Activated B cell treated with CpG ODN at 0.5 μM for 24 hours (primary cell): ENCODE measurements around the gene BBS1. TPM values are rescaled to one million over a fixed set of nuclear protein-coding genes. Genes with fewer than 3 reads are reported as not detected.

Experiments used
- ATAC-seq: fragments of 200-7000 bp; cut with Tn5 transposase; one replicate; pipeline ENCODE4 v1.10.0; 2021; ENCODE audit warnings: low read depth, mild to moderate bottlenecking, moderate library complexity
- CTCF ChIA-PET: fragments of 350-600 bp; sonication (Branson Sonifier 250); formaldehyde crosslinking; loops from one replicate; lab custom pipeline; 2021; ENCODE audit warnings: antibody characterized with exemption; lab: Charles Lee
- POLR2A ChIA-PET: fragments of 350-600 bp; sonication (Branson Sonifier 250); formaldehyde crosslinking; loops from one replicate; lab custom pipeline; 2021; ENCODE audit warnings: antibody characterized with exemption; lab: Charles Lee
- DNase-seq: peaks from one replicate; pipeline ENCODE4 v3.0.0; 2022
- H3K27ac Mint-ChIP-seq: one replicate; pipeline ENCODE4 v1.8.0; 2020; ENCODE audit warnings: mixed read lengths
- H3K27me3 Mint-ChIP-seq: one replicate; pipeline ENCODE4 v1.8.0; 2021; ENCODE audit warnings: mixed read lengths
- H3K36me3 Mint-ChIP-seq: one replicate; pipeline ENCODE4 v1.8.0; 2021; ENCODE audit warnings: low read depth, mixed read lengths
- H3K4me1 Mint-ChIP-seq: one replicate; pipeline ENCODE4 v1.8.0; 2021; ENCODE audit warnings: mixed read lengths
- H3K4me3 Mint-ChIP-seq: one replicate; pipeline ENCODE4 v1.8.0; 2020; ENCODE audit warnings: mild to moderate bottlenecking, mixed read lengths
- H3K9me3 Mint-ChIP-seq: one replicate; pipeline ENCODE4 v1.8.0; 2020; ENCODE audit warnings: mixed read lengths
- intact Hi-C: fragments of 100-400 bp; cut with micrococcal nuclease; formaldehyde crosslinking; loops from one replicate; pipeline ENCODE4 v1.15.1; 2024
- total RNA-seq: library from RNA; stranded (reverse); gene quantifications from 2 replicates; pipeline ENCODE4 v1.2.3, GENCODE V29; 2022
- TF ChIP-seq, protein P1 (sequence below): fragments of 200-600 bp; IDR thresholded peaks from one replicate; pipeline ENCODE4 v1.8.0; 2022; ENCODE audit warnings: antibody characterized with exemption, mild to moderate bottlenecking

Gene BBS1
- total RNA-seq, 1 donor from 2014 or later: 38.8 TPM

DNA sequence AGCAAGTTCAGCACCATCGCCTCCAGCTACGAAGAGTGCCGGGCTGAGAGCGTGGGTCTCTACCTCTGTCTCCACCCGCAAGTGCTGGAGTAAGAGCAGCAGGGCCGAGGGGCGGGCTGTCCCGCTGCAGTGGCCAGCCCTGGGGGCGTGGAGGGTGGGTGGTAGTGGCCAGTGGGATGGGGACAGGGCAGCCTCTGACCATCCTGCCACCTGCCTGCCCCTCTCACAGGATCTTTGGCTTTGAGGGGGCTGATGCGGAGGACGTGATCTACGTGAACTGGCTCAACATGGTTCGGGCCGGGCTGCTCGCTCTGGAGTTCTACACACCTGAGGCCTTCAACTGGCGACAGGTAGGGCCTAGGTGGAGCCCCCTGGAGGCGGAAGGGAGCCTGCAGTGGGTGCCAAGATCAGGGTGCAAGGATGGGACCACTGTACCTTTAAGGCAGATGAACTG lies 15.0 kb upstream of the BBS1 start:
- H3K36me3 Mint-ChIP-seq: peaks cover 53% of the 10 kb centered on the region
- CTCF ChIA-PET: no interaction called here
- H3K4me1 Mint-ChIP-seq: no peaks in the 10 kb centered on the region
- TF ChIP-seq, protein P1, sequence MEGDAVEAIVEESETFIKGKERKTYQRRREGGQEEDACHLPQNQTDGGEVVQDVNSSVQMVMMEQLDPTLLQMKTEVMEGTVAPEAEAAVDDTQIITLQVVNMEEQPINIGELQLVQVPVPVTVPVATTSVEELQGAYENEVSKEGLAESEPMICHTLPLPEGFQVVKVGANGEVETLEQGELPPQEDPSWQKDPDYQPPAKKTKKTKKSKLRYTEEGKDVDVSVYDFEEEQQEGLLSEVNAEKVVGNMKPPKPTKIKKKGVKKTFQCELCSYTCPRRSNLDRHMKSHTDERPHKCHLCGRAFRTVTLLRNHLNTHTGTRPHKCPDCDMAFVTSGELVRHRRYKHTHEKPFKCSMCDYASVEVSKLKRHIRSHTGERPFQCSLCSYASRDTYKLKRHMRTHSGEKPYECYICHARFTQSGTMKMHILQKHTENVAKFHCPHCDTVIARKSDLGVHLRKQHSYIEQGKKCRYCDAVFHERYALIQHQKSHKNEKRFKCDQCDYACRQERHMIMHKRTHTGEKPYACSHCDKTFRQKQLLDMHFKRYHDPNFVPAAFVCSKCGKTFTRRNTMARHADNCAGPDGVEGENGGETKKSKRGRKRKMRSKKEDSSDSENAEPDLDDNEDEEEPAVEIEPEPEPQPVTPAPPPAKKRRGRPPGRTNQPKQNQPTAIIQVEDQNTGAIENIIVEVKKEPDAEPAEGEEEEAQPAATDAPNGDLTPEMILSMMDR: no peak
- POLR2A ChIA-PET: no interaction called here
- H3K4me3 Mint-ChIP-seq: no peak overlapping the region
- ATAC-seq: no peak
- DNase-seq: no peak
- no peaks in the 10 kb centered on the region for H3K27me3 Mint-ChIP-seq
- H3K9me3 Mint-ChIP-seq: no peaks in the 10 kb centered on the region
- intact Hi-C loops: no loop called here
- H3K27ac Mint-ChIP-seq: no peak overlapping the region

- DNase-seq (no peak), ATAC-seq (no peak)
- no peaks in the 10 kb centered on the region for H3K4me1 Mint-ChIP-seq
- H3K9me3 Mint-ChIP-seq: no peaks in the 10 kb centered on the region
- no peak overlapping the region for H3K4me3 Mint-ChIP-seq
- H3K27me3 Mint-ChIP-seq: no peaks in the 10 kb centered on the region
- peaks cover 52% of the 10 kb centered on the region for H3K36me3 Mint-ChIP-seq
- intact Hi-C loops: no loop called here
- TF ChIP-seq, protein P1: no peak
- no peak overlapping the region for H3K27ac Mint-ChIP-seq
- CTCF ChIA-PET: no interaction called here
- POLR2A ChIA-PET: no interaction called here
Measured at GRCh38 chr11:66497206-66497605, 13.2 kb upstream of the BBS1 start.

DNA sequence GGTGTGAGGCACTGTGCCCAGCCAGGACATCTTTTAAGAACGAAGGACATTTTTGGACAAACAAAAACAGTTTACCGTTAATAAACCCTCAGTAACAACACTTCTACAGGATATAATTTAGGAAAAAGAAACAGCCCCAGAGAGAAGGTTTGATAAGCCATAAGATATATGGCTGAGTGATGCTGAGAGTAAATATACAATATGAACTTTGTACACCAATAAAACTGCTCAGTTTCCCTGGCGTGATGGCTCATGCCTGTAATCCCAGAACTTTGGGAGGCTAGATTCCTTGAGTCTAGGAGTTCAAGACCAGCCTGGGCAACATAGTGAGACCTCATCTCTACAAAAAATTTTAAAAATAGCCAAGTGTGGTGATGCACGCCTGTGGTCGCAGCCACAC lies 11.9 kb upstream of the BBS1 start:
- Mint-ChIP-seq H3K9me3 (no peaks in the 10 kb centered on the region), H3K4me1 (no peaks in the 10 kb centered on the region), H3K27me3 (no peaks in the 10 kb centered on the region), H3K4me3 (no peak overlapping the region), H3K36me3 (peaks cover 48% of the 10 kb centered on the region), H3K27ac (no peak overlapping the region)
- intact Hi-C loops: no loop called here
- TF ChIP-seq, protein P1: no peak
- DNase-seq (no peak), ATAC-seq (no peak)
- POLR2A ChIA-PET: no interaction called here
- CTCF ChIA-PET: no interaction called here

GRCh38 chr11:66505276-66505816 lies 5.1 kb upstream of the BBS1 start:
- DNase-seq (no peak), ATAC-seq (no peak)
- ChIA-PET CTCF (no interaction called here), POLR2A (no interaction called here)
- TF ChIP-seq, protein P1: no peak
- no peaks in the 10 kb centered on the region for H3K27me3 Mint-ChIP-seq
- H3K27ac Mint-ChIP-seq: no peak overlapping the region
- peaks cover 38% of the 10 kb centered on the region for H3K36me3 Mint-ChIP-seq
- no peak overlapping the region for H3K4me3 Mint-ChIP-seq
- intact Hi-C loops: no loop called here
- peaks cover 3% of the 10 kb centered on the region for H3K4me1 Mint-ChIP-seq
- H3K9me3 Mint-ChIP-seq: no peaks in the 10 kb centered on the region

GRCh38 chr11:66509131-66509561 lies 1.3 kb upstream of the BBS1 start:
- Mint-ChIP-seq H3K4me1 (peaks cover 14% of the 10 kb centered on the region), H3K27me3 (no peaks in the 10 kb centered on the region), H3K4me3 (no peak overlapping the region), H3K36me3 (peaks cover 25% of the 10 kb centered on the region), H3K9me3 (no peaks in the 10 kb centered on the region), H3K27ac (no peak overlapping the region)
- intact Hi-C loops: no loop called here
- CTCF ChIA-PET: no interaction called here
- no peak for ATAC-seq
- TF ChIP-seq, protein P1: no peak
- POLR2A ChIA-PET: interaction anchor here (0.7 kb wide), 1 partner anchor 789 kb away, joined by 3 read pairs; no protein-coding TSS in a partner anchor
- no peak for DNase-seq
